ENCODE data around the gene PHYH. TPM values are rescaled to one million over a fixed set of nuclear protein-coding genes. Genes with fewer than 3 reads are reported as not detected.

The PHYH gene
- 100 to 1,000 TPM in 7 of 9 donors, 10 to 100 TPM in 2; 70.9 to 181 (median 157) TPM for total RNA-seq
- polyA plus RNA-seq = 100 to 1,000 TPM in 1 of 2 donors, 10 to 100 TPM in 1; 58.1 to 124 TPM
- long read RNA-seq, donor 1, transcript PHYH-201 (9 exons, 1,577 nt) = major isoform, 305 of 366 reads
- long read RNA-seq, donor 1, partial matches to known transcripts = 23 of 366 reads
- long read RNA-seq, donor 1, other reads (novel, unspliced or antisense) = 38 of 366 reads
- long read RNA-seq, donor 2, transcript PHYH-201 (9 exons, 1,577 nt) = major isoform, 748 of 864 reads
- long read RNA-seq, donor 2, partial matches to known transcripts = 22 of 864 reads
- long read RNA-seq, donor 2, other reads (novel, unspliced or antisense) = 91 of 864 reads
- long read RNA-seq, donor 3, transcript PHYH-201 (9 exons, 1,577 nt) = major isoform, 71 of 91 reads
- long read RNA-seq, donor 3, partial matches to known transcripts = 5 of 91 reads
- long read RNA-seq, donor 3, other reads (novel, unspliced or antisense) = 15 of 91 reads

- Histone ChIP-seq H3K36me3 (peaks cover 2 to 15% (median 7%) of the 10 kb centered on the region in 9 donors), H3K27me3 (no peaks in the 10 kb centered on the region), H3K4me1 (peaks cover 0 to 31% (median 19%) of the 10 kb centered on the region in 12 donors), H3K27ac (peak within 1 kb of the TSS; percentile 96 to 100 (median 100)), H3K9me3 (no peaks in the 10 kb centered on the region), H3K4me3 (peak within 1 kb of the TSS; percentile 59 to 90 (median 78))
- ATAC-seq (peak; percentile 87 to 95 (median 90)), DNase-seq (peak; percentile 92 to 96 (median 94))
- intact Hi-C loops (cut with DNase I) = loop anchor here in 8 of 10 donors (1.0 to 10.0 kb wide), 4 partner anchors 48 to 138 kb away; partner anchors contain the start of genes SEPHS1 (in 5 of the 8) and MCM10 (in 4 of the 8)
- WGBS, 4 donors = 0% methylated on average over 43 to 88 of the region's 88 CpGs
- TF ChIP-seq CTCF (IDR thresholded peaks at IDR 0.05) (peak in 2 of 12 donors; percentile 9 to 10), POLR2A (IDR thresholded peaks at IDR 0.05) (peak; percentile 55 to 96)
These were observed at the start of gene PHYH for GRCh38 chr10:13299437-13300287. TSS of gene PHYH (minus strand) at chr10:13300064. CDS start at chr10:13300042, 22 bp downstream.

- peak; percentile 53 to 83 (median 74) for ATAC-seq
- TF ChIP-seq CTCF (IDR thresholded peaks at IDR 0.05) = peak in 2 of 12 donors; percentile 21 to 28
- TF ChIP-seq POLR2A (IDR thresholded peaks at IDR 0.05) = no peak
- WGBS, 4 donors = 0 to 1% (median 0%) methylated on average over 40 to 65 of the region's 65 CpGs
- H3K36me3 ChIP-seq = peaks cover 0 to 8% (median 5%) of the 10 kb centered on the region in 9 donors
- DNase-seq = peak; percentile 77 to 85 (median 78)
- no peaks in the 10 kb centered on the region for H3K9me3 ChIP-seq
- H3K4me3 ChIP-seq = peak within 1 kb of the TSS; percentile 68 to 93 (median 88)
- peak within 1 kb of the TSS; percentile 92 to 98 (median 95) for H3K27ac ChIP-seq
- intact Hi-C loops (cut with DNase I) = loop anchor here in 6 of 10 donors (1.0 to 5.0 kb wide), 4 partner anchors 46 to 186 kb away; partner anchors contain the start of genes PHYH (in 4 of the 6) and MCM10 (in 1 of the 6)
- H3K4me1 ChIP-seq = peaks cover 0 to 35% (median 22%) of the 10 kb centered on the region in 12 donors
- H3K27me3 ChIP-seq = peaks cover 0 to 23% (median 14%) of the 10 kb centered on the region in 9 donors
These were observed 48.6 kb upstream of the PHYH start, which contains the start of gene SEPHS1 for GRCh38 chr10:13348216-13349017. TSS of gene SEPHS1 (minus strand) at chr10:13348293. CDS start at chr10:13344950, 3,343 bp downstream.

GRCh38 chr10:13347500-13348156 is 47.8 kb upstream of the PHYH start:
- intact Hi-C loops (cut with DNase I) = loop anchor here in 7 of 10 donors (1.0 to 5.0 kb wide), 5 partner anchors 45 to 185 kb away; partner anchors contain the start of genes PHYH (in 4 of the 7) and MCM10 (in 1 of the 7)
- H3K9me3 ChIP-seq = no peaks in the 10 kb centered on the region
- H3K36me3 ChIP-seq = peaks cover 0 to 8% (median 5%) of the 10 kb centered on the region in 9 donors
- DNase-seq (peak; percentile 84 to 91 (median 88)), ATAC-seq (peak; percentile 45 to 84 (median 81))
- peaks cover 0 to 35% (median 22%) of the 10 kb centered on the region in 12 donors for H3K4me1 ChIP-seq
- TF ChIP-seq CTCF (IDR thresholded peaks at IDR 0.05) (no peak), POLR2A (IDR thresholded peaks at IDR 0.05) (no peak)
- H3K27ac ChIP-seq = peak overlapping the region; percentile 92 to 98 (median 95)
- 0 to 1% (median 0%) methylated on average over 37 to 109 of the region's 109 CpGs for WGBS, 4 donors
- peak overlapping the region; percentile 62 to 92 (median 88) for H3K4me3 ChIP-seq
- H3K27me3 ChIP-seq = peaks cover 0 to 16% (median 7%) of the 10 kb centered on the region in 9 donors

All from heart left ventricle (tissue), 16 donors.